ENCODE results near the gene MPZL2.

DNA sequence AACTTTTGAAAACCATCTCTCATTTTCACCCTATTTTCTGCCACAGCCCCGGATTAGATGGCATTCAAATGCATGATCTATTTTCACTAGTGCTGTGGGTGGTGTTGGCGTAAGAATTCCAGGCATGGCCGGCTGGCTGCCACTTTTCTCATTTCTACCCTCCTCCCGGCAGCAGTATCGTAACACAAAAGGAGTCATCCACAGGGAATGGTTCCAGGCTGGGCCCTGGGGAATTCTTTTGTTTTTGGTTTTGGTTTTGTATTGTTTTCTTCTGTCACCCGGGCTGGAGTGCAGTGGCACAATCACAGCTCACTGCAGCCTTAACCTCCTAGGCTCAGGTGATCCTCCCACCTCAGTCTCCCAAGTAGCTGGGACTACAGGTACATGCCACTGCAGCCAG is 53.1 kb downstream of the MPZL2 start:
- TF ChIP-seq, protein P1, sequence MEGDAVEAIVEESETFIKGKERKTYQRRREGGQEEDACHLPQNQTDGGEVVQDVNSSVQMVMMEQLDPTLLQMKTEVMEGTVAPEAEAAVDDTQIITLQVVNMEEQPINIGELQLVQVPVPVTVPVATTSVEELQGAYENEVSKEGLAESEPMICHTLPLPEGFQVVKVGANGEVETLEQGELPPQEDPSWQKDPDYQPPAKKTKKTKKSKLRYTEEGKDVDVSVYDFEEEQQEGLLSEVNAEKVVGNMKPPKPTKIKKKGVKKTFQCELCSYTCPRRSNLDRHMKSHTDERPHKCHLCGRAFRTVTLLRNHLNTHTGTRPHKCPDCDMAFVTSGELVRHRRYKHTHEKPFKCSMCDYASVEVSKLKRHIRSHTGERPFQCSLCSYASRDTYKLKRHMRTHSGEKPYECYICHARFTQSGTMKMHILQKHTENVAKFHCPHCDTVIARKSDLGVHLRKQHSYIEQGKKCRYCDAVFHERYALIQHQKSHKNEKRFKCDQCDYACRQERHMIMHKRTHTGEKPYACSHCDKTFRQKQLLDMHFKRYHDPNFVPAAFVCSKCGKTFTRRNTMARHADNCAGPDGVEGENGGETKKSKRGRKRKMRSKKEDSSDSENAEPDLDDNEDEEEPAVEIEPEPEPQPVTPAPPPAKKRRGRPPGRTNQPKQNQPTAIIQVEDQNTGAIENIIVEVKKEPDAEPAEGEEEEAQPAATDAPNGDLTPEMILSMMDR (IDR thresholded peaks at IDR 0.05), result no peak
- TF ChIP-seq POLR2AphosphoS5 (IDR thresholded peaks at IDR 0.05), result no peak

Data from transverse colon (tissue), 4 donors.